SK-N-SH treated with all-trans-retinoic acid at 6 μM for 48 hours (cell line): ENCODE data around the gene BTN2A1.
A peak's percentile ranks its signal among the peaks of the same experiment; 100 is the strongest.
"Not testable (repeated sequence)": the region's sequence is repeated elsewhere in the genome, so short reads cannot be mapped to it uniquely, and the experiment has no call there.

ENCODE experiments used
- ATAC-seq: fragments of 200-7000 bp; cut with Tn5 transposase; 3 replicates; pipeline ENCODE4 v1.9.1; 2020; ENCODE audit warnings: mild to moderate bottlenecking, moderate library complexity
- BACH2 ChIP-seq: fragments of 250-450 bp; sonication (Bioruptor Pico); IDR thresholded peaks from 2 replicates; pipeline ENCODE4 v1.9.0; 2021; ENCODE audit warnings: mild to moderate bottlenecking, borderline replicate concordance
- CSDC2 ChIP-seq: fragments of 250-450 bp; sonication (Bioruptor Pico); IDR thresholded peaks from 2 replicates; pipeline ENCODE4 v1.5.0; 2020; ENCODE audit warnings: mild to moderate bottlenecking, moderate library complexity
- CSRNP3 ChIP-seq: fragments of 250-450 bp; sonication (Bioruptor Pico); IDR thresholded peaks from 2 replicates; pipeline ENCODE4 v1.5.1; 2021; ENCODE audit warnings: mild to moderate bottlenecking, moderate library complexity
- ESRRG ChIP-seq: fragments of 250-450 bp; sonication (Bioruptor Pico); IDR thresholded peaks from 2 replicates; pipeline ENCODE4 v1.6.1; 2021; ENCODE audit warnings: mild to moderate bottlenecking
- GLIS3 ChIP-seq: fragments of 250-450 bp; sonication (Bioruptor Pico); IDR thresholded peaks from 2 replicates; pipeline ENCODE4 v1.5.0; 2020; ENCODE audit warnings: mild to moderate bottlenecking, moderate library complexity
- ISL1 ChIP-seq: fragments of 250-450 bp; sonication (Bioruptor Pico); IDR thresholded peaks from 2 replicates; pipeline ENCODE4 v2.1.2; 2022; ENCODE audit warnings: mild to moderate bottlenecking, moderate library complexity
- OSR1 ChIP-seq: fragments of 250-450 bp; sonication (Bioruptor Pico); IDR thresholded peaks from 2 replicates; pipeline ENCODE4 v1.8.0; 2022; ENCODE audit warnings: moderate library complexity, mild to moderate bottlenecking, inconsistent platforms
- POU6F1 ChIP-seq: fragments of 250-450 bp; sonication (Bioruptor Pico); IDR thresholded peaks from 2 replicates; pipeline ENCODE4 v1.8.0; 2021; ENCODE audit warnings: low read depth, mild to moderate bottlenecking, moderate library complexity, borderline replicate concordance
- RARB ChIP-seq: fragments of 250-450 bp; sonication (Bioruptor Pico); IDR thresholded peaks from 2 replicates; pipeline ENCODE4 v1.8.0; 2021; ENCODE audit warnings: mild to moderate bottlenecking, moderate library complexity
- SNAI2 ChIP-seq: fragments of 250-450 bp; sonication (Bioruptor Pico); IDR thresholded peaks from 2 replicates; pipeline ENCODE4 v1.5.0; 2020; ENCODE audit warnings: mild to moderate bottlenecking, moderate library complexity
- TCF4 ChIP-seq: fragments of 250-450 bp; sonication (Bioruptor Pico); IDR thresholded peaks from 2 replicates; pipeline ENCODE4 v1.8.0; 2021; ENCODE audit warnings: mild to moderate bottlenecking, moderate library complexity, borderline replicate concordance
- TOX ChIP-seq: fragments of 250-450 bp; sonication (Bioruptor Pico); IDR thresholded peaks from 2 replicates; pipeline ENCODE4 v1.8.0; 2021; ENCODE audit warnings: mild to moderate bottlenecking, moderate library complexity, borderline replicate concordance
- TSHZ2 ChIP-seq: fragments of 250-450 bp; sonication (Bioruptor Pico); IDR thresholded peaks from 2 replicates; pipeline ENCODE4 v1.5.0; 2020; ENCODE audit warnings: mild to moderate bottlenecking, moderate library complexity
- ZC3H10 ChIP-seq: fragments of 250-450 bp; sonication (Bioruptor Pico); IDR thresholded peaks from 2 replicates; pipeline ENCODE4 v1.5.1; 2021; ENCODE audit warnings: mild to moderate bottlenecking, moderate library complexity
- ZFP30 ChIP-seq: fragments of 450-650 bp; formaldehyde crosslinking; IDR thresholded peaks from 2 replicates; pipeline ENCODE4 v1.5.0; 2022; ENCODE audit warnings: mild to moderate bottlenecking, moderate library complexity
- ZNF565 ChIP-seq: fragments of 450-650 bp; formaldehyde crosslinking; conservative IDR thresholded peaks from 2 replicates; pipeline ENCODE4 v1.5.0; 2020; ENCODE audit warnings: low read depth, mild to moderate bottlenecking, moderate library complexity
- ZNF8 ChIP-seq: fragments of 450-650 bp; formaldehyde crosslinking; IDR thresholded peaks from 2 replicates; pipeline ENCODE4 v1.5.0; 2020; ENCODE audit warnings: mild to moderate bottlenecking, moderate library complexity
- TF ChIP-seq, protein P1 (sequence below): fragments of 250-450 bp; sonication (Bioruptor Pico); IDR thresholded peaks from 2 replicates; pipeline ENCODE4 v1.8.0; 2020; ENCODE audit warnings: mild to moderate bottlenecking, moderate library complexity, borderline replicate concordance
- TF ChIP-seq, protein P2 (sequence below): fragments of 250-450 bp; sonication (Bioruptor Pico); IDR thresholded peaks from 2 replicates; pipeline ENCODE4 v1.5.1; 2020; ENCODE audit warnings: low read depth, mild to moderate bottlenecking, moderate library complexity

Gene BTN2A1

DNA sequence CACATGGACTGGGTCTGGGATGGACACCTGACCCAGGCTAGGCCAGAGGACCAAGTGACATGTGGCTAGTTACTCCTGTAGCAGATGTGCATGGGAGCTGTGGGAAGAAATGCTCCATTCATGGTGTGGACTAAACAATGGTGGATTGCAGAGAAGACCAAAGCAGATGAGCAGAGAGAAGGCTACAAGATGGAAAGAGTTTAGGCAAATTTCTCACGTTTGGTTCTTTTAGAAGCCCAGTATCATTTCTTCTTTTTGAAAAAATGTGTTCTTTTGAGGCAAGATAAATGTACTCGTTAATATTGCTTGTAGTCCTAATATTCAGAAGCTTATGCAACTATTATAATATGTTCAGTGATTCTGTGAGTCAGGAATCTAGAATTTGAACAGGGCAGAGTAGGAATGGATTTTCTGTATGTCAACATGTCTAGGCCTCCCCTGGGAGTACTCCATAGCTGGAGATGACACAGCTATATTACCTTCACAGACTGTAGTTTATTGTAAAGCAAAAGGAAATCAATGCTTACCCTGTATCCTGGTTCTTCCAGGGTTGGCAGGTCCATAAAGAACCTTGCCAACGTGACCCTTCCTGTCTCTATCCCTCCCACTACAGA lies 2.3 kb upstream of the BTN2A1 start:
- ATAC-seq = no peak
- TF ChIP-seq ZC3H10 (CRISPR knock-in tag) = no peak
- TF ChIP-seq, protein P1, sequence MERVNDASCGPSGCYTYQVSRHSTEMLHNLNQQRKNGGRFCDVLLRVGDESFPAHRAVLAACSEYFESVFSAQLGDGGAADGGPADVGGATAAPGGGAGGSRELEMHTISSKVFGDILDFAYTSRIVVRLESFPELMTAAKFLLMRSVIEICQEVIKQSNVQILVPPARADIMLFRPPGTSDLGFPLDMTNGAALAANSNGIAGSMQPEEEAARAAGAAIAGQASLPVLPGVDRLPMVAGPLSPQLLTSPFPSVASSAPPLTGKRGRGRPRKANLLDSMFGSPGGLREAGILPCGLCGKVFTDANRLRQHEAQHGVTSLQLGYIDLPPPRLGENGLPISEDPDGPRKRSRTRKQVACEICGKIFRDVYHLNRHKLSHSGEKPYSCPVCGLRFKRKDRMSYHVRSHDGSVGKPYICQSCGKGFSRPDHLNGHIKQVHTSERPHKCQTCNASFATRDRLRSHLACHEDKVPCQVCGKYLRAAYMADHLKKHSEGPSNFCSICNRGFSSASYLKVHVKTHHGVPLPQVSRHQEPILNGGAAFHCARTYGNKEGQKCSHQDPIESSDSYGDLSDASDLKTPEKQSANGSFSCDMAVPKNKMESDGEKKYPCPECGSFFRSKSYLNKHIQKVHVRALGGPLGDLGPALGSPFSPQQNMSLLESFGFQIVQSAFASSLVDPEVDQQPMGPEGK (CRISPR knock-in tag) = no peak
- TF ChIP-seq ZNF565 = no peak
- TF ChIP-seq OSR1 (CRISPR knock-in tag) = no peak
- TF ChIP-seq ZFP30 = no peak
- TF ChIP-seq, protein P2, sequence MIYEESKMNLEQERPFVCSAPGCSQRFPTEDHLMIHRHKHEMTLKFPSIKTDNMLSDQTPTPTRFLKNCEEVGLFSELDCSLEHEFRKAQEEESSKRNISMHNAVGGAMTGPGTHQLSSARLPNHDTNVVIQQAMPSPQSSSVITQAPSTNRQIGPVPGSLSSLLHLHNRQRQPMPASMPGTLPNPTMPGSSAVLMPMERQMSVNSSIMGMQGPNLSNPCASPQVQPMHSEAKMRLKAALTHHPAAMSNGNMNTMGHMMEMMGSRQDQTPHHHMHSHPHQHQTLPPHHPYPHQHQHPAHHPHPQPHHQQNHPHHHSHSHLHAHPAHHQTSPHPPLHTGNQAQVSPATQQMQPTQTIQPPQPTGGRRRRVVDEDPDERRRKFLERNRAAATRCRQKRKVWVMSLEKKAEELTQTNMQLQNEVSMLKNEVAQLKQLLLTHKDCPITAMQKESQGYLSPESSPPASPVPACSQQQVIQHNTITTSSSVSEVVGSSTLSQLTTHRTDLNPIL (CRISPR knock-in tag) = no peak
- no peak for TF ChIP-seq TCF4 (CRISPR knock-in tag)

DNA sequence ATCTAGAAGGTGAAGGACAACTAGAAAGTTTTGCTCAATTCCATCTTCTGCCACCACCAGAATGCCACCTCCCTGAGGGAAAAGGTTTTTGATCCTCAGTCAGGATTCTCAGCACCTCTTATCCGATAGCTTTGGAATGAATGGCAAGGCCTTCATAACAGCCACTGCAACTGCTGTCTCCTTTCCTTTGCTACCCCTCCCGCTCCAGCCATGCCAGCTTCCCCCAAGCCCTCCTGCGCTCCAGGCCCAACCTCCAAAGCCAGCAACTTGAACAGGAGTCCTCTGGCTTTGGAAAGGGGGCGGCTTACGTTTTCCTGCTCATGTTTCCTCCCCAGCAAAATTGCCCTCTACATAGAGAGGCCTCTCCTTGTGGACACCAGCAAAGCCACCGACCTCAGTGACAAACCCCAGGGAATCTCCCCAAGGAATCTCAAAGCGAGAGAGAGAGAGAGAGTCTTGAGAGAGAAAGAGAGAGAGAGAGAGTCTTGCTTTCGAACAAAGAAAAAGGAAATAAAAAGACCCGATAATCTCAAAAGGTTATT lies 420 bp upstream of the BTN2A1 start:
- ATAC-seq = peak; percentile 64
- TF ChIP-seq CSRNP3 = no peak
- TF ChIP-seq ZFP30 = peak; percentile 50
- TF ChIP-seq SNAI2 (CRISPR knock-in tag) = no peak
- TF ChIP-seq CSDC2 (CRISPR knock-in tag) = no peak
- TF ChIP-seq POU6F1 (CRISPR knock-in tag) = no peak

DNA sequence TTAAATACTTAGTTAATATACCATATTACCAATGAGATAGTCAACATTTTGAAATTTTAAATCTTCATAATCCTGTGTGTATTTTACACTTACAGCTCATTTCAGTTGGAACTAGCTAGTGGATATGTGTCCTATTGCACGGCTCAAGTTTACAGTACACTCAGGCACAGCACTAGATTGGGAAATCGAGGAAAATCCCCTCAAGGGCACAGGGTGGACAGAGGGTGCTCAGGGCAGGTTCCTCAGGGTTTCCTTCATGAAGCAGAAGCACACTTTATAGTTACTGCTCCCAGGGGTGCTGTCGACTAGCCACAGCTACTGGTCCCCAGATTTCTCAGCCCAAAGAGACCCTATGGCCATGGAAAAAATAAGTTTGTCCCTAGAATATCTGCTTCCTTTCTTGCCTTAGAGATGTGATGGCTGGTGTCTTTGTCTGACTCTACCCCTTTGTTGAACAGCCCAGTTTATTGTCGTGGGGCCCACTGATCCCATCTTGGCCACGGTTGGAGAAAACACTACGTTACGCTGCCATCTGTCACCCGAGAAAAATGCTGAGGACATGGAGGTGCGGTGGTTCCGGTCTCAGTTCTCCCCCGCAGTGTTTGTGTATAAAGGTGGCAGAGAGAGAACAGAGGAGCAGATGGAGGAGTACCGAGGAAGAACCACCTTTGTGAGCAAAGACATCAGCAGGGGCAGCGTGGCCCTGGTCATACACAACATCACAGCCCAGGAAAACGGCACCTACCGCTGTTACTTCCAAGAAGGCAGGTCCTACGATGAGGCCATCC lies 1.5 kb downstream of the BTN2A1 start:
- no peak for ATAC-seq
- TF ChIP-seq OSR1 (CRISPR knock-in tag) = no peak
- no peak for TF ChIP-seq ZC3H10 (CRISPR knock-in tag)
- no peak for TF ChIP-seq TCF4 (CRISPR knock-in tag)
- no peak for TF ChIP-seq TOX
- TF ChIP-seq TSHZ2 (CRISPR knock-in tag) = no peak

DNA sequence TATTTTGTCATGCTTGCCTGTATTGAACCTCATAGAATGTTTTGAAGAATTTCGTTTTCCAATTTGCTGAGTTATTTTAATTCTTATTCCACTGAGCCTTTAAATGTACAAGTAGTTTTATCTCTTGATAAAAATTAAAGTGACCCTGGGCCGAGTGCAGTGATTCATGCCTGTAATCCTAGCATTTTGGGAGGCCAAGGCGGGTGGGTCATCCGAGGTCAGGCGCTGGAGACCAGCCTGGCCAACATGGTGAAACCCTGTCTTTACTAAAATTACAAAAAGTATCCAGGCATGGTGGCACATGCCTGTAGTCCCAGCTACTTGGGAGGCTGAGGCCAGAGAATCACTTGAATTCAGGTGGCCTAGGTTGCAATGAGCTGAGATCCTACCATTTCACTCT lies 3.6 kb downstream of the BTN2A1 start:
- not testable (repeated sequence) for ATAC-seq

DNA sequence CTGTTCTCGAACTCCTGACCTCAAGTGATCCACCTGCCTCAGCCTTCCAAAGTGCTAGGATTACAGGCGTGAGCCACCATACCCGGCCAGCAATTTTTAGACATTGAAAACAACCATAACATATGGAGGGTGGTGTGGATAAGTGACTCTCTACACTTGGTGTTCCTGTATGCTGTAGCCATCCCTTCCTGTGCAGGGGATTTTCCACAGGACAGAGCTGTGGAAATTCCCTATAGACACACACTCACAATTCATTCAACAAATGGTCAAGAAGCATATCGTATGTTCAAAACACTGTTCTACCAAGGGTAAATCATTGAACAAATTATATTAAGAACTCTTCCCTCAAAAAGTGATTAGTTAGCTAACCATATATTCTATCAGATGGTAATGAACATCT lies 6.3 kb downstream of the BTN2A1 start:
- ATAC-seq = no peak
- no peak for TF ChIP-seq ISL1 (CRISPR knock-in tag)
- TF ChIP-seq, protein P1 (CRISPR knock-in tag) = no peak
- no peak for TF ChIP-seq ZC3H10 (CRISPR knock-in tag)
- no peak for TF ChIP-seq GLIS3
- TF ChIP-seq RARB (CRISPR knock-in tag) = no peak
- no peak for TF ChIP-seq TOX
- no peak for TF ChIP-seq BACH2 (CRISPR knock-in tag)
- TF ChIP-seq ESRRG (CRISPR knock-in tag) = no peak
- no peak for TF ChIP-seq ZNF8 (CRISPR knock-in tag)
- TF ChIP-seq SNAI2 (CRISPR knock-in tag) = no peak
